ENCODE measurements around the gene INAFM1. TPM values are rescaled to one million over a fixed set of nuclear protein-coding genes. Genes with fewer than 3 reads are reported as not detected.

INAFM1 gene
- total and polyA plus RNA-seq, 9 of the 15 experiments (the other 6 are each of a cell fraction or from before 2014, with no cell fraction given): 0.71 to 30.9 (median 3.1) TPM

DNA sequence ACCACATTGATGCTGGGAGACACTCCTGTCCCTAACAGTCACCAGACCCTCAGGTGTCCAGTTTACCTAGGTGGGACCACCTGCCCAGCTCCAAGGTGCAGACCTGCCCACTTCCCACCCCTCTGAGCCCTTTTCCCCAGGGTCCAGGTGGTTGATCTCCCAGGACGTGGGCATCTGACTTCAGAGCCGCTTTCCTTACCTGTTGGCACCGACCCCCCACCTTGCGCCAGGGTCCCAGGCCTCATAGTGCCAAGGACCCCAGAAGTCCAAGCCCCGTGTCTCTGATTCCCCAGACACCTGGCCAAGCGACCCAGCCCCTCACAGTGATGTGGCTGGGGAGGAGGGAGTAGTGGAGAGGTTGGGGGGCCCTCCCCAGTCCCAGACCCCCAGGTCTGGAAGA is 34.1 kb upstream of the INAFM1 start (continued):
- TF ChIP-seq KAT7 (CRISPR knock-in tag; IDR thresholded peaks at IDR 0.05; ENCODE audit: borderline replicate concordance) (0 out of 2 replicates have a peak, but pooled peaks have one; percentile 42), ZC3H4 (CRISPR knock-in tag; IDR thresholded peaks at IDR 0.05; ENCODE audit: borderline replicate concordance) (peak; percentile 96; the same call in 1 of the 2 replicates), NFE2L1 (tag; IDR thresholded peaks at IDR 0.05; ENCODE audit: borderline replicate concordance, low read depth) (no peak)

DNA sequence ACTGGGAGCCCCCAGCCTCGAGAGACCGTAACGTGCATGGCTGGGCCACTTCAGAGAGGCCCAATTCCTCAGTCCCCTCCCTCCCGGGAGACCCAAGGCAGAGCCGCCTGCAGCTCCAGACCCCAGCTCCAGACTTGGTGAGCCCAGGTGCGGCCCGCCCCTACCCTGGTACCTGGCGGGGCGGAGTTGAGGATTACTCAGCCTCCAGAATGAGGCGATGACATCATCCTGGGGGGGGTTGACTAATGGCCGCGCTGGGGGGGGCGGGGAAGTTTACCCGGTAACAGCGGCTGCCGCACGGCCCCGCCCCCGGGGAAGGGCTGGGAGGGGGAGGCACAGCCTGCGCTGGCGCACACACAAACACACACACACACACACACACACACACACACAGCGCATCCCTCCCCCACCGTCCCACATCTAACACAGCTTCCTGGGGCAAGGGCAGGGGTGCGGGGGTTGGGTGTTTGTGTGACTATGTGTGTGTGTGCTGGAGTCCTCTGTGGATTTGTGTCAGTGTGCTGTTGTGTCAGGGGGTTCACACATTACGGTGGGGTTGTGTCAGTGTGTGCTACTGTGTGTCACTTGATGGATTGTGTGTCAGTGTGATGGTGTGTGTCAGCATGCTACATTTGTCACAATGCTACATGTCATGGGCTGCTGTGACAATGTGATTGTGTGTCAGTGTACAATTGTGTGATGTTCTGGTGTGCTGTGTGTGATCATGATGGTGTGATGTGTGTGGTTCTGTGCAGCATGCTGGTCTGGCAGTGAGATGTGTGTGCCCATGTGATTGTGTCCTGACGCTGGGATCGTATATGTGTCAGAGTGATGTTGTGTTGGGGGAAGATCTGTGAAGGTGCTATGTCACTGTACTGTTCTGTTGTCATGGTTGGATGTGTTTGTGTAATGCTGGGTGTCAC is 33.4 kb upstream of the INAFM1 start:
- no peaks in the 10 kb centered on the region for H4K20me1 ChIP-seq (replicated peaks; ENCODE audit: control insufficient read depth, insufficient read depth, low read length)
- H3K27ac ChIP-seq (ENCODE audit: extremely low read depth, low read depth, low read length): peak overlapping the region; percentile 74
- intact Hi-C loops (cut with micrococcal nuclease) (loop anchor here (5.0 to 10.0 kb wide), 3 partner anchors 89 to 376 kb away; partner anchors contain the start of gene ARHGAP35), in situ Hi-C loops (cut with MboI) (loop anchor here (10.0 kb wide), 1 partner anchor 386 kb away; the partner anchor contains the start of gene AP2S1)
- H3K4me2 ChIP-seq (ENCODE audit: insufficient read depth, low read length): peak overlapping the region; percentile 73
- no peaks in the 10 kb centered on the region for H3K27me3 ChIP-seq (ENCODE audit: control insufficient read depth in 2 of 2, insufficient read depth in 2 of 2, low read length in 2 of 2)
- H2AFZ ChIP-seq (ENCODE audit: low read depth, low read length): peak overlapping the region; percentile 52
- CTCF ChIA-PET (ENCODE audit: low intra/inter-chr PET ratio): no interaction called here
- 20% methylated on average over 14 of the region's 27 CpGs for WGBS (ENCODE audit: insufficient coverage, low coverage, missing lambda C conversion rate)
- no TSS peak for BruUV-seq (replicated peaks)
- no peaks in the 10 kb centered on the region; the same call in 1 of the 2 replicates for H3K9me3 ChIP-seq (replicated peaks; ENCODE audit: control insufficient read depth, insufficient read depth, low read depth, low read length)
- peak; percentile 60 for FAIRE-seq
- H3K4me1 ChIP-seq (replicated peaks in 1 of 2; ENCODE audit: control insufficient read depth in 2 of 2, insufficient read depth in 2 of 2, low read length in 2 of 2): peaks cover 28 to 51% of the 10 kb centered on the region in 2 experiments; a peak in 4 of 5 replicates
- H3K4me3 ChIP-seq: no peak overlapping the region
- no peaks in the 10 kb centered on the region for H3K9me1 ChIP-seq (ENCODE audit: control insufficient read depth, insufficient read depth, low read length)
- ATAC-seq: peak; percentile 60
- no peaks in the 10 kb centered on the region for H3K36me3 ChIP-seq (ENCODE audit: control insufficient read depth, insufficient read depth, low read length)
- POLR2A ChIA-PET: interaction anchor here (2.0 kb wide), 1 partner anchor 15 kb away, joined by 8 read pairs; no protein-coding TSS in a partner anchor
- DNase-seq (ENCODE audit: extremely low read depth in 1 of 4, low spot score in 3 of 4): peak; percentile 91 to 95 (median 93)
- H3K9ac ChIP-seq (ENCODE audit: insufficient read depth in 1 of 2, low read depth in 2 of 2, low read length in 2 of 2): peak overlapping the region; percentile 65 to 85
- no peaks in the 10 kb centered on the region; the same call in 2 of the 3 replicates for H3K79me2 ChIP-seq (ENCODE audit: control insufficient read depth, insufficient read depth, low read length)
- TF ChIP-seq RBM22 (IDR thresholded peaks at IDR 0.05; ENCODE audit: low read depth, low read length, poor library complexity, severe bottlenecking): no peak
- no peak; the same call in 1 of the 2 replicates for TF ChIP-seq ZC3H4 (CRISPR knock-in tag; IDR thresholded peaks at IDR 0.05; ENCODE audit: borderline replicate concordance)
- TF ChIP-seq CBX2 (IDR thresholded peaks at IDR 0.05; ENCODE audit: insufficient read depth, low read length, poor library complexity, severe bottlenecking): no peak
- peak; percentile 89; the same call in 1 of the 2 replicates for TF ChIP-seq THRAP3 (IDR thresholded peaks at IDR 0.05; ENCODE audit: borderline replicate concordance)
- no peak for TF ChIP-seq MYBL2 (IDR thresholded peaks at IDR 0.05; ENCODE audit: low read depth)
- TF ChIP-seq MYBL2 (CRISPR knock-in tag; IDR thresholded peaks at IDR 0.05; ENCODE audit: borderline replicate concordance): peak; percentile 61; the same call in 1 of the 2 replicates
- peak; percentile 41 for TF ChIP-seq ARHGAP35 (IDR thresholded peaks at IDR 0.05; ENCODE audit: partially characterized antibody)
- peak; percentile 79 to 83 for TF ChIP-seq NRF1 (conservative IDR thresholded peaks at IDR 0.05 in 1 of 2, IDR thresholded peaks at IDR 0.05 in 1 of 2)
- TF ChIP-seq GABPA (tag; conservative IDR thresholded peaks at IDR 0.05; ENCODE audit: low read depth): peak; percentile 39; the same call in 1 of the 2 replicates
- peak; percentile 93 for TF ChIP-seq ADNP (tag; IDR thresholded peaks at IDR 0.05)
- no peak for TF ChIP-seq NFE2L1 (tag; IDR thresholded peaks at IDR 0.05; ENCODE audit: borderline replicate concordance, low read depth)
- TF ChIP-seq ZKSCAN1 (IDR thresholded peaks at IDR 0.05; ENCODE audit: low read depth, low read length): peak; percentile 37; the same call in 1 of the 2 replicates
- TF ChIP-seq NFRKB (IDR thresholded peaks at IDR 0.05; ENCODE audit: low read depth): peak; percentile 79; the same call in 1 of the 2 replicates
- 0 out of 2 replicates have a peak, but pooled peaks have one; percentile 5 for TF ChIP-seq TAL1 (IDR thresholded peaks at IDR 0.05)
- peak; percentile 67 for TF ChIP-seq NCOR1 (IDR thresholded peaks at IDR 0.05)
- peak; percentile 19; the same call in 1 of the 2 replicates for TF ChIP-seq PHF8 (IDR thresholded peaks at IDR 0.05; ENCODE audit: borderline replicate concordance, low read length)
- TF ChIP-seq HDAC6 (IDR thresholded peaks at IDR 0.05; ENCODE audit: low read depth, low read length): peak; percentile 74; the same call in 1 of the 2 replicates
- TF ChIP-seq ARID1B (IDR thresholded peaks at IDR 0.05): peak; percentile 77

Measured in K562 (cell line).